Hepatocyte (in vitro differentiated cells): ENCODE measurements around the gene MED4.

Experiments
- CTCF ChIP-seq: fragments of 200-600 bp; sonication (generic); IDR thresholded peaks from 2 replicates; pipeline ENCODE4 v1.5.1; 2016; ENCODE audit warnings: antibody characterized with exemption, mild to moderate bottlenecking; ENCODE audit not compliant: poor library complexity
- EZH2 ChIP-seq: fragments of 200-600 bp; sonication (generic); IDR thresholded peaks from 2 replicates; pipeline ENCODE4 v1.6.1; 2016; ENCODE audit warnings: antibody characterized with exemption, mild to moderate bottlenecking, borderline replicate concordance
- EZH2phosphoT487 ChIP-seq: fragments of 200-600 bp; sonication (generic); IDR thresholded peaks from one replicate; pipeline ENCODE4 v1.6.1; 2018; ENCODE audit warnings: antibody characterized with exemption, mild to moderate bottlenecking, low read depth, moderate library complexity; ENCODE audit not compliant: unreplicated experiment, severe bottlenecking

- TF ChIP-seq CTCF, result no peak
- no peak for TF ChIP-seq EZH2phosphoT487
- TF ChIP-seq EZH2, result no peak
Measured at GRCh38 chr13:48144413-48145035, 49.6 kb upstream of the MED4 start.
